Esophagus squamous epithelium (tissue), 4 donors: ENCODE results near the gene CHRNA5.

Experiments
- POLR2A ChIP-seq, 4 donors: fragments of 450-650 bp; IDR thresholded peaks; one replicate each; pipeline ENCODE4 v1.6.1; 2017; ENCODE audit warnings: antibody characterized with exemption in 4 of 4, mild to moderate bottlenecking in 4 of 4, moderate library complexity in 3 of 4
- TF ChIP-seq, protein P1 (sequence below), 6 experiments: fragments of 450-650 bp in 4 of 6; fragments of 200-600 bp in 2 of 6; sonication (generic) in 2 of 6; IDR thresholded peaks; one replicate each; pipeline ENCODE4 v1.5.1; 2016 to 2019; ENCODE audit warnings: antibody characterized with exemption in 6 of 6, mild to moderate bottlenecking in 4 of 6, moderate library complexity in 4 of 6

DNA sequence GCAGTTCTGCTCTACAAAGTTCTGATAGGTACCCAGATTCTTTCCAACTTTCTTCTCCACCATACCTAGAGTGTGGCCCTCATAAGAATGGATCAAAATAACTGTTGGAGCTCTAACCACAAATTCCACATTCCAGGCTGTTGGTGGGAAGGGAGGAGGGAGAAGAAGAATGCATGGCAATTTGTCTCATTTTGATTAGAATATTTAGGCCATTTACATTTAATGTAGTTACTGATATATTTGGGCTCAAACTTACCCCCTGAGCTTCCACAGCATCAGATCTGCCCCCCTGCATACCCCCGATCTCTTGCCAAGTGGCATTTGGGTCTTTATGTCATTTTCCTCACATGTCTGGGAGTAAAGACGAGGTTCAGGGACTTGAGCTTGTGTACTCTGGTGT lies 68.0 kb downstream of the CHRNA5 start:
- TF ChIP-seq, protein P1, sequence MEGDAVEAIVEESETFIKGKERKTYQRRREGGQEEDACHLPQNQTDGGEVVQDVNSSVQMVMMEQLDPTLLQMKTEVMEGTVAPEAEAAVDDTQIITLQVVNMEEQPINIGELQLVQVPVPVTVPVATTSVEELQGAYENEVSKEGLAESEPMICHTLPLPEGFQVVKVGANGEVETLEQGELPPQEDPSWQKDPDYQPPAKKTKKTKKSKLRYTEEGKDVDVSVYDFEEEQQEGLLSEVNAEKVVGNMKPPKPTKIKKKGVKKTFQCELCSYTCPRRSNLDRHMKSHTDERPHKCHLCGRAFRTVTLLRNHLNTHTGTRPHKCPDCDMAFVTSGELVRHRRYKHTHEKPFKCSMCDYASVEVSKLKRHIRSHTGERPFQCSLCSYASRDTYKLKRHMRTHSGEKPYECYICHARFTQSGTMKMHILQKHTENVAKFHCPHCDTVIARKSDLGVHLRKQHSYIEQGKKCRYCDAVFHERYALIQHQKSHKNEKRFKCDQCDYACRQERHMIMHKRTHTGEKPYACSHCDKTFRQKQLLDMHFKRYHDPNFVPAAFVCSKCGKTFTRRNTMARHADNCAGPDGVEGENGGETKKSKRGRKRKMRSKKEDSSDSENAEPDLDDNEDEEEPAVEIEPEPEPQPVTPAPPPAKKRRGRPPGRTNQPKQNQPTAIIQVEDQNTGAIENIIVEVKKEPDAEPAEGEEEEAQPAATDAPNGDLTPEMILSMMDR (IDR thresholded peaks at IDR 0.05), result no peak
- no peak for TF ChIP-seq POLR2A (IDR thresholded peaks at IDR 0.05)
